SH-SY5Y (cell line): Measurements from ENCODE around the gene DNAH5.

Experiments used
- GATA2 ChIP-seq: IDR thresholded peaks from 2 replicates; pipeline ENCODE4 v1.6.1; 2011; ENCODE audit warnings: mild to moderate bottlenecking, low read depth, low read length
- GATA3 ChIP-seq: IDR thresholded peaks from 2 replicates; pipeline ENCODE4 v1.6.1; 2011; ENCODE audit warnings: low read depth, mild to moderate bottlenecking, low read length, moderate library complexity

- no peak for TF ChIP-seq GATA2
- TF ChIP-seq GATA3, result no peak
Observed at GRCh38 chr5:13662626-13663025, 281.9 kb downstream of the DNAH5 start.
